GM19099 (cell line): ENCODE results near the gene ZNF800.
A peak's percentile ranks its signal among the peaks of the same experiment; 100 is the strongest.

Source experiments
- POLR2A ChIP-seq: IDR thresholded peaks from 3 replicates; pipeline ENCODE4 v1.6.1; 2011; ENCODE audit warnings: low read depth; ENCODE audit not compliant: insufficient read length; ENCODE audit errors: extremely low read depth

Gene ZNF800

DNA sequence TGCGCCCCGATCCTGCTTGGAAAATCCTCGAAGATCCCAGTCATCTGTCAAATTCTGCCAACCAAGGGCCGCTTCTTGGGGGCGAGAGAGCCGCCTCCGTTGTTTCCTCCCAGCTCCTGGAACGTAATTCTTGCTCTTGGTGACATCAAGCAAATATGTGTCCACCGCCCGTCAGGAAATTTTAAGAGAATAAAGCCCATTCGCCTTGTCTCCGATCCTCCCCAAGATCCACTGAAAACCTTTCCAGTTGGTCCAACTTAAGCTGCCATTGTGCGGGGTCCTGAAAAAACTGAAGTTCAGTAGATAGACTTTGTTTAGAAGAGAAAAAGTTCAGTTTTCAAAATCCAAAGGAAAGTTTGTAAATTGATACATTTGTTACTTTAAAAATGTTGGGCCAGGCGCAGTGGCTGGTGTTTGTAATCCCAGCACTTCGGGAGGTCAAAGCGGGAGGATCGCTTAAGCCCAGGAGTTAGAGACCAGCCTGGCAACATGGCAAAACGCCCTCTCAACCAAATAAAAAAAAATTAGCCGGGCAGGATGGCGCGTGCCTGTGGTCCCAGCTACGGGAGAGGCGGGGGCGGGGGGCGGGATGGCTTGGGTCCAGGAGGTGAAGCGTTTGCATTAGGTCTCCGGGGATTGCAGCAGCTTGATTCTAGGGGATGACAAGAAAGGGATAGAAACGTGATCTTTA, 1.0 kb upstream of the ZNF800 start:
- no peak for TF ChIP-seq POLR2A

DNA sequence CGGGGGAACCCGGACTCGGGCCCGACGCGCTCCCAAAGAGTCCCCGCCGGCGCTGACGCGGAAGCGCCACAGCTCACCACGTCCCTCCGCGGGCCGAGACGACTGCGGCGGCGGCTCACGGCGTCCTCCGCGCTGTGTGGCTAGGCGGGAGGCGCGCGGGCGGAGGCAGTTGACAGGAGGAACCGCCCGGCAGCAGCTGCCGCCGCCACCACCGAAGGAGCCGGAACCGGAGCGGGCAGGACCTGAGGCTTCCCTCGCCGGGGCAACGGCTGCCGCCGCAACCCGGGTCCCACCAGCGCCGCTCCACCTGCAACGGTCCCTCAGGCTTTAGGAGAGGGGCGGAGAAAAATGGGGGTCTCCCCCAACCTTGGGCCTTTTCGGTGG, 334 bp downstream of the ZNF800 start:
- no peak for TF ChIP-seq POLR2A

DNA sequence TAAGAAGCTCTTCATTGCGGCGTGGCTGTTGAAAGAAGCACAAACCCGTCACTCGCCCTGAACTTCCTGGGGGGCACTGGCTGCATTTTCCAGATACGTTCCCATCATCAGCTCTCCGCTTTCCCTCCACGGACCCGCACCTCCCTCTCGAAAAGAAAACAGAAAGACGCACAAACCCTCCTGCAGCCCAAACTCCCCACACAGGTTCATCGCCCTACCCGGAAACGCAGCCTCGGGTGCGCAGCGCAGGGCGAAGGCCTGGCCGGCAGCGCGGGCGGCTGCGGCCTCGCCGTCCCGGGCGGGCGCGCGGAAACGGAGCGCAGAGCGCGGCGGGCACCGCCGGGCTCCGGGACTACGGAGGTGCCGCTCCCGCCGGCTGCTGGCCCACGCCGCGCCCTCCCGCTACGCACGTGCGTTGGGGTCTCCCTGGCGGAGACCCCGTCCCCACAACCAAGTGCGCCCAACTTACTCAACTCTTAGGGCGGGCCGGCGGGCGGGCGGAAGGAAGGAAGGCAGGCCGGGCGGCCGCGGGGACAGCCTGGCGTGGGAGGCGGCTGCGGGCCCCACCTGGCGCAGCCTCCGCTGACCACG, 822 bp downstream of the ZNF800 start:
- peak; percentile 46 for TF ChIP-seq POLR2A

DNA sequence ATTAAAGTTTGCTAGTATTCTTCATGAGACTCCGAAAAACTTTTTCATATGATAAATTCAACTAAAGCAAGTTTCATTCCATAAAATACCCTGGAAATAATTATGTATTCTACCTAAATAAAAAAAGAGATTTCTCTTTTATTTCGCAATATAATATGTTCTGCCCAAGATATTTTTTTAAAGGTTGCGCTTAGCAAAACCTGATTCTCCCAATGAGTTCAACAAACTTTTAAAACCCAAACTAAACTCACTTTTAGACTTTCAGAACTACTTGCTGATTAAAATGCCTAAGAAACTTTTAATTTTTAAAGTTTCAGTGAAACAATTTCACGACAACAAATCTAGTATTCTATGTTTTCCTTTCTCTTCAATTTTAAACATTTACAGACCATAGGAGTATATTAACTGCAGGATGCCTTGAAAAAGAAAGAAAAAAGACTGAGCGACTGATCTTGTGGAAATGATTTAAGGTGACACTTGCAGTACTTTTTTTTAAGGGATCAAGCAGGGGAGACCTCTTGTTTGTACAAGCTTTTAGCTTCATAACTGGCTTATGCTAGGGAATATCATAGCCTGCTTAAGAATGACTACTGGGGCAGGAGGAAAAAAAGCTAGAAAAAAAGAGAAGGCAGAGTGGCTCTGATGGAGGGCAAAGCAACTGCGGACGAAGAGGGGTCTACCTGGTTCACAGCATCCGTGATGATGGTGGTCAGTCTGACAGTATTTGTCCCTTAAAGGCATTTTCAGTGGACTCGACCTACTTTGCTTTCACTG, 1.5 kb downstream of the ZNF800 start:
- no peak for TF ChIP-seq POLR2A

DNA sequence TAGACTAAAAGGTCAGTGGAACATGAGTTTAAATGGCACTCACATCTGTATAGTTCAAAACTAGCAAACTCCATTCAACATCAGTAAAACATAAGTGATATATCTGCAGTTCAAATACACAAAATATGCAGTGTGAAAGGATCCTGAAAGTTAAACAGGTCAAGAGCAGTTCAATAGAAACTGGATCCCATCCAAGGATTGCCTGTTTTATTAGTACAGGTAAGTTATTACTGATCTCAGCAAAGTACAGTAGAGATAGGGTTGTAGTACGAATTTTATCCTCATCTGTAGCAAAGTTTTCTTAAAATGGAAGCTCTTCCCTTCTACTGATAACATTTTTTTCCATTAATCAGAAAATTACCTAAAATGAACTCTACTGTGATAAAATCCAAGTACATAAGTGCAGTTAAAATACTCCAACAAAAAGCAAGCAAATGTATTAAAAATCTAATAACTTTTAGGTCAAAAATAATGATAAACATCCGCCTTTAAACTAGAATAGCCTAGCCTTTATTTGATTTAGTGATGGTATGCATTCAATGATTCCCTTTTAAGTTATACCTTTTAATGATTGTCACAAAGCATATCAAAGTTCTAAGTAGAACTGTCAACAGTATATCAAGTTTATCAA, 2.2 kb downstream of the ZNF800 start:
- no peak for TF ChIP-seq POLR2A

- no peak for TF ChIP-seq POLR2A
Measured at GRCh38 chr7:127389321-127389720, 3.2 kb downstream of the ZNF800 start.

- no peak for TF ChIP-seq POLR2A
Measured at GRCh38 chr7:127387974-127388373, 4.5 kb downstream of the ZNF800 start.

GRCh38 chr7:127383123-127383835, 9.2 kb downstream of the ZNF800 start:
- TF ChIP-seq POLR2A: no peak

- TF ChIP-seq POLR2A: no peak
Measured at GRCh38 chr7:127382301-127383085, 10.0 kb downstream of the ZNF800 start.

GRCh38 chr7:127380479-127380878, 12.0 kb downstream of the ZNF800 start:
- no peak for TF ChIP-seq POLR2A

DNA sequence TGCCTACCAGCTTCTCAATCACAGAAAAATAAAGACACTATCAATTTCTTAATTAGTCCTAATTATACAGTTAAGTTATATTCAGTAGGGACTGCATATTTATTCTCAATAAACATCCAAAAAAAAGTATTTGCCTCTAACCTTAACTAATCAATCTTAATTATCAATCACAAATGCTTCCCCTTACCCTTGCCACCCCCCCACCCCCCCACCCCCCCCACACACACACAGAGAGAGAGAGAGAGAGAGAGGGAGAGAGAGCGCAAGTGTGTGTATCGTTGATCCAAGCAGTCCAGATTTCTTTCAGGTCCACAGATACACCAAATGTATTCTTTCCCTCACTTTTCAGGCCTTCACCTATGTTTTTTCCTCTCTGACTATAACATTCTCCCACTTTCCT, 12.9 kb downstream of the ZNF800 start:
- TF ChIP-seq POLR2A: no peak

DNA sequence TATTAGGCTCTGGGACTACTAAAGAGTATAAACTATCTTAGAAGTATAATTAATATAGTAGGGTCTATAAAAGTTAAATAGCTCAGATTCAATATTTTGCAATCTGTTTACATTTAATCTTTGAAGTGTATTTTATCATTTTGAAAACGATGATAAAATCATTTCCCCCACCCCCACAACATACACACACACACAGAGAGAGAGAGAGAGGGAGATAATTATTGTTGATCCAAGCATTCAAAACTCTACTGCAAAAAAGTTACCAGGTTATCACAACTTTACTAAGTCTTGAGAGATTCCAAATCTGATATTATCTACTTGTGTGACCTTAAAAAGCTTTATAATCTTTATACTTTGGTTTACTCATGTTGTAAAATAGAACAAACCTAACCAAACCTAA, 14.0 kb downstream of the ZNF800 start:
- TF ChIP-seq POLR2A: no peak

GRCh38 chr7:127377425-127377824, 15.1 kb downstream of the ZNF800 start:
- no peak for TF ChIP-seq POLR2A

DNA sequence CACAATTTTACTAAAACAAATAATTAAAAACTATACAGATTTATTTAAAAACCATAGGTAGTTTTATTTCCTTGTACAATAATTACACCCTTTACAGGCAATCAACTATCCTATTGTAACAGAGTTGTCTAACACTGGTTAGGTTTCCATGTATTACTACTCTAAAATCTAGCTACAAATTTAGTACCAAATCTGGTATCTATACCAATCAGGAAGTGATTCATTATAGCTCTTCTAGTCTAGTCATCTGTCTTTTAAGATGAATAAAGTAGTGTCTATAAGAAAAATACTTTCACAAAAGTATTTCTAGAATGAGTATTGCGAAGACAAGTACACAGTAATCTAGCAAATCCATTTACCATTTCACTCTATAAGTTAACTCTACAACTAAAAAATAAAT, 16.9 kb downstream of the ZNF800 start:
- TF ChIP-seq POLR2A: no peak

DNA sequence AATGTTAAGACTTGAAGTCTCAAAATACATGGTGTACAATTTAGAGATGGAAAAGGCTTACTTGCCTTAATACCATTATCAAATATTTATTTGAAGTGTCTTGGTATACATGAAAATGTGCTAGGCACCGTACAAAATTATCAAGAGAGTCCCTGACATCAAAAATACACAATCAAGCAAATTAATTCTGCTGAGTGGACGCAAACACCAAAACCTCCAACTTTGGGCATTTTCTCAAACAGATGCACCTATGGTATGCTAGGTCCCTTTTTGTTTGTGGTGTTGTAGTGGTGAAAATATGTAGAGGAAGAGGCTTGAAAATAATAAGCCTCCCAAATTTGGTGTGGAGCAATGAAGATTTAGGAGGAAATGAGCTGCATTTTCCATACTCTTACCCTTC, 24.8 kb downstream of the ZNF800 start:
- TF ChIP-seq POLR2A: no peak

GRCh38 chr7:127366680-127367079, 25.8 kb downstream of the ZNF800 start:
- TF ChIP-seq POLR2A: no peak
